ENCODE results near the gene CAT.

Gene CAT

GRCh38 chr11:34508524-34508923 lies 69.8 kb downstream of the CAT start:
- no peak for TF ChIP-seq CTCF (IDR thresholded peaks at IDR 0.05; ENCODE audit: low read depth, low read length)
- H3K36me3 ChIP-seq, result no peaks in the 10 kb centered on the region
- no peaks in the 10 kb centered on the region for H3K9me3 ChIP-seq (ENCODE audit: severe bottlenecking)
- no peak overlapping the region for H3K4me3 ChIP-seq (ENCODE audit: low read depth, low read length)
- no peak overlapping the region for H3K27ac ChIP-seq
- no peak for DNase-seq
- no peaks in the 10 kb centered on the region for H3K27me3 ChIP-seq (ENCODE audit: insufficient read depth, low read depth, severe bottlenecking)

GRCh38 chr11:34509336-34509876 lies 70.7 kb downstream of the CAT start:
- Histone ChIP-seq H3K36me3 (no peaks in the 10 kb centered on the region), H3K9me3 (ENCODE audit: severe bottlenecking) (no peaks in the 10 kb centered on the region), H3K4me3 (ENCODE audit: low read depth, low read length) (no peak overlapping the region), H3K27me3 (ENCODE audit: insufficient read depth, low read depth, severe bottlenecking) (no peaks in the 10 kb centered on the region), H3K27ac (no peak overlapping the region)
- peak; percentile 48 for DNase-seq
- no peak for TF ChIP-seq CTCF (IDR thresholded peaks at IDR 0.05; ENCODE audit: low read depth, low read length)

DNA sequence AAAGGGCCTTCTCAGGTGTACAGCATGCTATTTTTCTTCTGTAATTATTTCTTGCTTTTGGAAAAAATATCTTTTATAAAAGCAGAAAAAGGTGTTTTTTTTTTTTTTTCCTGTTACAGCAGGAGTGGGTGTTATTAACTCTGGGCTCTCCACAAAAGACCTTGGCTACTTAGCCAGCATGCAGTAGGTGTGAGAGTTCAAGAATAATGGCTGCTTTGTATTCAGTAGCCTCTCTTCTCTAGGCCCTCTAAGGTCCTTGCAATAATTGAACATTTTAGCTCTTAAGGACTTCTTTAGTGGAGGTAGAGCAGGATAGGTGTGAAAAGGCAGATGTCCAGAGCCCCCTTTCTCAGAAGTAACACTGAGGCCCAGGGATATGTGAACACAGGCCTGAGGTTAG lies 71.5 kb downstream of the CAT start:
- DNase-seq, result no peak
- Histone ChIP-seq H3K27me3 (ENCODE audit: insufficient read depth, low read depth, severe bottlenecking) (no peaks in the 10 kb centered on the region), H3K36me3 (no peaks in the 10 kb centered on the region), H3K27ac (no peak overlapping the region), H3K9me3 (ENCODE audit: severe bottlenecking) (no peaks in the 10 kb centered on the region), H3K4me3 (ENCODE audit: low read depth, low read length) (no peak overlapping the region)
- TF ChIP-seq CTCF (IDR thresholded peaks at IDR 0.05; ENCODE audit: low read depth, low read length), result no peak

- Histone ChIP-seq H3K4me3 (ENCODE audit: low read depth, low read length) (no peak overlapping the region), H3K27me3 (ENCODE audit: insufficient read depth, low read depth, severe bottlenecking) (no peaks in the 10 kb centered on the region), H3K36me3 (no peaks in the 10 kb centered on the region), H3K9me3 (ENCODE audit: severe bottlenecking) (no peaks in the 10 kb centered on the region), H3K27ac (no peak overlapping the region)
- no peak for DNase-seq
- TF ChIP-seq CTCF (IDR thresholded peaks at IDR 0.05; ENCODE audit: low read depth, low read length), result no peak
Observed at GRCh38 chr11:34510673-34511072, 71.9 kb downstream of the CAT start.

GRCh38 chr11:34512840-34513681 lies 74.3 kb downstream of the CAT start:
- H3K36me3 ChIP-seq, result no peaks in the 10 kb centered on the region
- TF ChIP-seq CTCF (IDR thresholded peaks at IDR 0.05; ENCODE audit: low read depth, low read length), result peak; percentile 95
- no peaks in the 10 kb centered on the region for H3K9me3 ChIP-seq (ENCODE audit: severe bottlenecking)
- H3K4me3 ChIP-seq (ENCODE audit: low read depth, low read length), result no peak overlapping the region
- H3K27ac ChIP-seq, result no peak overlapping the region
- no peaks in the 10 kb centered on the region for H3K27me3 ChIP-seq (ENCODE audit: insufficient read depth, low read depth, severe bottlenecking)
- DNase-seq, result peak; percentile 68
